Measurements from ENCODE around the gene EIF3J.

DNA sequence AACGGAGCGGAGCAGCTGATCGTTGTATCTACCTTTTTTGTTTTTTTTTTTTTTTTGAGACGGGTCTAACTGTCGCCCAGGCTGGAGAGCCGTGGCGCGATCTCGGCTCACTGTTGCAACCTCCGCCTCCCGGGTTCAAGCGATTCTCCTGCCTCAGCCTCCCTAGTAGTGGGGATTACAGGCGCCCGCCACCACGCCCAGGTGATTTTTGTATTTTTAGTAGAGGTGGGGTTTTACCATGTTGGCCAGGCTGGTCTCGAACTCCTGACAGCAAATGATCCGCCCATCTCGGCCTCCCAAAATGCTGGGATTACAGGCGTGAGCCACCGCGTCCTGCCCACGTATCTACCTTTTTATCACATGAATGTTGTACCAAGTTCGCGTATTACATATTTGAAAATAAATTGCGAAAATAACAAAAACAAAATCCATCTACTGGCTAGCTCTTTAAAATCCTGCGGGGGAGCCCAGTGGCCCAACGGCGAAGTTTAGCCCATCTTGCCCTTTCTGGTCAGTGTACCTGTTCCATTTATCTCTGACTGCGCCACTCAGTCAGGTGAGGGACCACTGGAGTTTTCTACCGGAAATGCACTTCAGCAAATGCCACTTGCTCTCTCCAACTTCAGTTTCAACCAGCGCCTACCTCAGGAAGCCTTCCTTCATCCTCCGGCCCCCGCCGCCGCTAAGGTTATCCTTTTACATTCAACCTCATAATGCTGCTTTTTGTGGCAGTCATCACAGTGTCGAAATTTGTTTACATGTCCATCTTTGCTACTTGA lies 1.2 kb upstream of the EIF3J start:
- TF ChIP-seq CTCF (conservative IDR thresholded peaks at IDR 0.05; ENCODE audit: low read length) = no peak
- TF ChIP-seq EZH2phosphoT487 (IDR thresholded peaks at IDR 0.05; ENCODE audit: borderline replicate concordance) = no peak

Measured in Loucy (cell line).